Liver (tissue), 9 donors: ENCODE data around the gene NHP2. TPM values are rescaled to one million over a fixed set of nuclear protein-coding genes. Genes with fewer than 3 reads are reported as not detected.

ENCODE experiments used
- DNase-seq: peaks from one replicate; pipeline ENCODE4 v3.0.0-alpha.2; 2017; ENCODE audit warnings: low spot score
- H3K27ac ChIP-seq, 2 donors: one replicate each; pipeline ENCODE4 v1.7.0; 2013; ENCODE audit warnings: inconsistent platforms in 2 of 2, low read length in 2 of 2, control low read depth in 1 of 2, low read depth in 1 of 2, mild to moderate bottlenecking in 1 of 2
- H3K27me3 ChIP-seq, 4 donors: one replicate each; pipeline versions ENCODE4 v1.6.1 to v1.7.0; 2013; ENCODE audit warnings: low read length in 3 of 4, inconsistent platforms in 1 of 4, mild to moderate bottlenecking in 1 of 4, moderate library complexity in 1 of 4; ENCODE audit not compliant: control insufficient read depth in 4 of 4, insufficient read depth in 4 of 4
- H3K36me3 ChIP-seq, 4 donors: one replicate each; pipeline versions ENCODE4 v1.6.1 to v1.7.0; 2013; ENCODE audit warnings: low read length in 3 of 4, mild to moderate bottlenecking in 3 of 4, low read depth in 1 of 4, moderate library complexity in 1 of 4; ENCODE audit not compliant: control insufficient read depth in 4 of 4, insufficient read depth in 3 of 4
- H3K4me1 ChIP-seq, 4 donors: one replicate each; pipeline versions ENCODE4 v1.6.1 to v1.7.0; 2013; ENCODE audit warnings: low read length in 3 of 4, mild to moderate bottlenecking in 3 of 4, moderate library complexity in 1 of 4; ENCODE audit not compliant: control insufficient read depth in 4 of 4, insufficient read depth in 4 of 4
- H3K4me3 ChIP-seq, 3 donors: one replicate each; pipeline versions ENCODE4 v1.6.1 to v1.7.0; 2013; ENCODE audit warnings: low read length in 3 of 3, control low read depth in 1 of 3, low read depth in 1 of 3, mild to moderate bottlenecking in 1 of 3
- H3K9ac ChIP-seq, 2 donors: one replicate each; pipeline ENCODE4 v1.7.0; 2013; ENCODE audit warnings: low read length in 2 of 2, mild to moderate bottlenecking in 2 of 2, moderate library complexity in 2 of 2, control low read depth in 1 of 2, low read depth in 1 of 2
- H3K9me3 ChIP-seq, 4 donors: one replicate each; pipeline versions ENCODE4 v1.6.1 to v1.7.0; 2013; ENCODE audit warnings: low read length in 3 of 4; ENCODE audit not compliant: control insufficient read depth in 4 of 4
- ATF3 ChIP-seq: IDR thresholded peaks from 2 replicates; pipeline ENCODE4 v1.6.1; 2016; ENCODE audit warnings: antibody characterized with exemption
- HNF4A ChIP-seq, 2 donors: conservative IDR thresholded peaks; 2 replicates each; pipeline ENCODE4 v1.6.1; 2016; ENCODE audit warnings: antibody characterized with exemption in 2 of 2, mild to moderate bottlenecking in 2 of 2
- HNF4G ChIP-seq: IDR thresholded peaks from 2 replicates; pipeline ENCODE4 v1.6.1; 2016; ENCODE audit warnings: antibody characterized with exemption
- RAD21 ChIP-seq, 2 donors: IDR thresholded peaks; 2 replicates each; pipeline ENCODE4 v1.6.1; 2016; ENCODE audit warnings: antibody characterized with exemption in 2 of 2, mild to moderate bottlenecking in 2 of 2
- REST ChIP-seq: IDR thresholded peaks from 2 replicates; pipeline ENCODE4 v1.6.1; 2016; ENCODE audit warnings: antibody characterized with exemption, mild to moderate bottlenecking
- RXRA ChIP-seq, 2 donors: IDR thresholded peaks; 2 replicates each; pipeline ENCODE4 v1.6.1; 2017 to 2018; ENCODE audit warnings: antibody characterized with exemption in 2 of 2, mild to moderate bottlenecking in 1 of 2
- SP1 ChIP-seq: IDR thresholded peaks from 2 replicates; pipeline ENCODE4 v1.6.1; 2018; ENCODE audit warnings: antibody characterized with exemption, mild to moderate bottlenecking
- TAF1 ChIP-seq: conservative IDR thresholded peaks from 2 replicates; pipeline ENCODE4 v1.6.1; 2016; ENCODE audit warnings: antibody characterized with exemption, mild to moderate bottlenecking
- YY1 ChIP-seq: IDR thresholded peaks from 2 replicates; pipeline ENCODE4 v1.6.1; 2016; ENCODE audit warnings: antibody characterized with exemption, mild to moderate bottlenecking
- ZBTB33 ChIP-seq: IDR thresholded peaks from 2 replicates; pipeline ENCODE4 v1.6.1; 2016; ENCODE audit warnings: antibody characterized with exemption
- WGBS: extraction: QIAGEN DNeasy Blood & Tissue Kit; methylation state at CpG from one replicate; pipeline ENCODE4 v1.1.7; 2013; 5-methylcytosine and 5-hydroxymethylcytosine counted together
- polyA plus RNA-seq, 2 donors: library from polyadenylated mRNA; stranded (reverse) in 1 of 2; unstranded in 1 of 2; fragments of 200-250 nt in 1 of 2; fragments of >200 nt in 1 of 2; fragmentation: Nextera tagmentation in 1 of 2; extraction: Ambion mirVana in 1 of 2; gene quantifications; one replicate each; pipeline versions ENCODE4 v1.2.1 to v1.2.3, GENCODE V29; 2013 to 2015
- total RNA-seq, 2 donors: library from RNA; depleted of rRNA; stranded (reverse); fragments of >200 nt; gene quantifications; one replicate each; pipeline ENCODE4 v1.2.3, GENCODE V29; 2014
- donor health status: healthy.
- donor health status: healthy.
- donor health status: healthy.
- donor health status: healthy.
- donor health status: healthy.

NHP2 gene
- total and polyA plus RNA-seq, 4 donors = 44.1 to 124 (median 62.6) TPM

- no peak overlapping the region for H3K4me3 ChIP-seq
- peaks cover 4 to 17% (median 6%) of the 10 kb centered on the region in 4 donors for H3K4me1 ChIP-seq
- no peaks in the 10 kb centered on the region for H3K36me3 ChIP-seq
- TF ChIP-seq RXRA (IDR thresholded peaks at IDR 0.05) (no peak), YY1 (no peak), TAF1 (no peak), REST (no peak), RAD21 (IDR thresholded peaks at IDR 0.05) (no peak)
- WGBS = 92% methylated on average over 7 of the region's 7 CpGs
- no peaks in the 10 kb centered on the region for H3K9me3 ChIP-seq
- no peak overlapping the region for H3K27ac ChIP-seq
- H3K9ac ChIP-seq = no peak overlapping the region
- H3K27me3 ChIP-seq = no peaks in the 10 kb centered on the region
- peak; percentile 23 for DNase-seq
Observed at GRCh38 chr5:178196281-178196812, 42.7 kb upstream of the NHP2 start.

GRCh38 chr5:178194026-178194425, 40.3 kb upstream of the NHP2 start:
- Histone ChIP-seq H3K27ac (no peak overlapping the region), H3K4me1 (peaks cover 4 to 17% (median 6%) of the 10 kb centered on the region in 4 donors), H3K9ac (no peak overlapping the region), H3K9me3 (no peaks in the 10 kb centered on the region), H3K36me3 (no peaks in the 10 kb centered on the region), H3K4me3 (no peak overlapping the region), H3K27me3 (no peaks in the 10 kb centered on the region)
- no peak for DNase-seq
- TF ChIP-seq HNF4A (conservative IDR thresholded peaks at IDR 0.05) = no peak
- TF ChIP-seq SP1 = no peak
- 72% methylated on average over 7 of the region's 7 CpGs for WGBS

GRCh38 chr5:178193251-178193809, 39.6 kb upstream of the NHP2 start:
- TF ChIP-seq ATF3 (no peak), HNF4G (no peak)
- Histone ChIP-seq H3K27ac (no peak overlapping the region), H3K9me3 (no peaks in the 10 kb centered on the region), H3K4me3 (no peak overlapping the region), H3K27me3 (no peaks in the 10 kb centered on the region), H3K36me3 (no peaks in the 10 kb centered on the region), H3K9ac (no peak overlapping the region), H3K4me1 (peaks cover 4 to 17% (median 6%) of the 10 kb centered on the region in 4 donors)
- WGBS = 80% methylated on average over 8 of the region's 8 CpGs
- DNase-seq = no peak

GRCh38 chr5:178192787-178193186, 39.1 kb upstream of the NHP2 start:
- no peak for DNase-seq
- Histone ChIP-seq H3K27ac (no peak overlapping the region), H3K4me1 (peaks cover 4 to 17% (median 6%) of the 10 kb centered on the region in 4 donors), H3K4me3 (no peak overlapping the region), H3K9ac (no peak overlapping the region), H3K9me3 (no peaks in the 10 kb centered on the region), H3K36me3 (no peaks in the 10 kb centered on the region), H3K27me3 (no peaks in the 10 kb centered on the region)
- TF ChIP-seq RAD21 (IDR thresholded peaks at IDR 0.05) (no peak), ATF3 (no peak), SP1 (no peak), ZBTB33 (no peak)
- WGBS = 94% methylated on average over 7 of the region's 7 CpGs
